CD4-positive, alpha-beta T cell (primary cell): ENCODE measurements around the gene RBM18. TPM values are rescaled to one million over a fixed set of nuclear protein-coding genes. Genes with fewer than 3 reads are reported as not detected.

Experiments
- ATAC-seq: fragments of 200-7000 bp; cut with Tn5 transposase; one replicate; pipeline ENCODE4 v1.10.0; 2022; ENCODE audit warnings: mild to moderate bottlenecking; ENCODE audit not compliant: poor library complexity
- CTCF ChIA-PET: fragments of 350-600 bp; sonication (Branson Sonifier 250); formaldehyde crosslinking; loops from one replicate; lab custom pipeline; 2021; ENCODE audit warnings: antibody characterized with exemption, inconsistent platforms; lab: Charles Lee
- POLR2A ChIA-PET: fragments of 350-600 bp; sonication (Branson Sonifier 250); formaldehyde crosslinking; loops from one replicate; lab custom pipeline; 2021; ENCODE audit warnings: antibody characterized with exemption, inconsistent platforms; lab: Charles Lee
- DNase-seq, 14 experiments: peaks; one replicate each; pipeline ENCODE4 v3.0.0-alpha.2; 2013 to 2020; ENCODE audit warnings: mixed read lengths in 2 of 14
- H3K27ac ChIP-seq, 2 donors: one replicate each; pipeline versions ENCODE4 v1.5.1 to v1.7.0; 2013; ENCODE audit warnings: low read length in 2 of 2, low read depth in 1 of 2, mild to moderate bottlenecking in 1 of 2
- H3K27me3 ChIP-seq, 2 experiments: 1 replicate in 1 of 2; 2 replicates in 1 of 2; pipeline versions ENCODE4 v1.6.1 to v1.7.0; 2013; ENCODE audit warnings: low read length in 2 of 2, control low read depth in 1 of 2, mild to moderate bottlenecking in 1 of 2, moderate library complexity in 1 of 2; ENCODE audit not compliant: insufficient read depth in 2 of 2, control insufficient read depth in 1 of 2
- H3K36me3 ChIP-seq: one replicate; pipeline ENCODE4 v1.6.1; 2013; ENCODE audit warnings: low read length, control low read depth; ENCODE audit not compliant: insufficient read depth
- H3K4me1 ChIP-seq: one replicate; pipeline ENCODE4 v1.6.1; 2013; ENCODE audit warnings: low read length, control low read depth; ENCODE audit not compliant: insufficient read depth
- H3K4me3 ChIP-seq: one replicate; pipeline ENCODE4 v1.5.1; 2013; ENCODE audit warnings: mild to moderate bottlenecking, low read length, moderate library complexity
- H3K9me3 ChIP-seq, 2 experiments: 1 replicate in 1 of 2; 2 replicates in 1 of 2; pipeline versions ENCODE4 v1.6.1 to v1.7.0; 2013; ENCODE audit warnings: low read length in 2 of 2, mild to moderate bottlenecking in 2 of 2, control low read depth in 1 of 2, moderate library complexity in 1 of 2; ENCODE audit not compliant: control insufficient read depth in 1 of 2, insufficient read depth in 1 of 2
- H3K27ac Mint-ChIP-seq: one replicate; pipeline ENCODE4 v1.8.0; 2020; ENCODE audit warnings: mixed read lengths
- H3K27me3 Mint-ChIP-seq: one replicate; pipeline ENCODE4 v1.8.0; 2021; ENCODE audit warnings: mixed read lengths
- H3K36me3 Mint-ChIP-seq: one replicate; pipeline ENCODE4 v1.8.0; 2021; ENCODE audit warnings: low read depth, mixed read lengths
- H3K4me1 Mint-ChIP-seq: one replicate; pipeline ENCODE4 v1.8.0; 2021; ENCODE audit warnings: low read depth, mixed read lengths
- H3K4me3 Mint-ChIP-seq: one replicate; pipeline ENCODE4 v1.8.0; 2020; ENCODE audit warnings: mild to moderate bottlenecking, mixed read lengths
- H3K9me3 Mint-ChIP-seq: one replicate; pipeline ENCODE4 v1.8.0; 2020; ENCODE audit warnings: mixed read lengths
- intact Hi-C, 2 experiments: fragments of 100-400 bp; cut with DNase I in 1 of 2; cut with micrococcal nuclease in 1 of 2; formaldehyde crosslinking; loops; one replicate each; pipeline versions ENCODE4 v1.15.1 to v1.9.0; 2023 to 2025; cut with DNase I, micrococcal nuclease
- total RNA-seq, 174 experiments: library from RNA in 2 of 174; stranded (reverse) in 2 of 174; gene quantifications; one replicate each; pipeline ENCODE4 v1.2.3 and lab custom pipeline; 2021 to 2026
- TF ChIP-seq, protein P1 (sequence below): fragments of 200-600 bp; IDR thresholded peaks from one replicate; pipeline ENCODE4 v1.8.0; 2022; ENCODE audit warnings: antibody characterized with exemption, mild to moderate bottlenecking

Gene RBM18
- total RNA-seq, 2 experiments from 2014 or later = 25.9 to 27.0 TPM

DNA sequence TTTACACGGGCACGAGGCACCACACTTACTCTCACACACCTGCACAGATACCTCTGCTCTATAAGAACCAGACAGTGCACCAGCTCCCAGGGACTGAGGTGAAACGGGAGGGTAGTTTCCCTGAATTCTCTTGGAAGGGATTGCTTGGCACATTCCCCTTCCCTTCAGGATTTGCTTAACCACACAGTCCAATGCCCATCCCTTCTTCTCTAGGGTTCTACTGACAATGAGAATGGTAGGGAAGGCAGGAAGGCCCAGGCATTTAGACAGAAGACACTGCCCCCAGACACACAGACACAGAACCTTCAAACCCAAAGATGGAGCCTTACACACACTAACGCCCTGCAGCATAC lies 35.2 kb downstream of the RBM18 start:
- Mint-ChIP-seq H3K36me3 (no peaks in the 10 kb centered on the region), H3K27ac (no peak overlapping the region), H3K4me1 (no peaks in the 10 kb centered on the region), H3K27me3 (peaks cover 33% of the 10 kb centered on the region), H3K4me3 (no peak overlapping the region), H3K9me3 (no peaks in the 10 kb centered on the region)
- DNase-seq = no peak
- ChIA-PET CTCF (no interaction called here), POLR2A (no interaction called here)
- Histone ChIP-seq H3K4me1 (peaks cover 4% of the 10 kb centered on the region), H3K9me3 (peaks cover 0 to 22% of the 10 kb centered on the region in 2 experiments), H3K4me3 (no peak overlapping the region), H3K27ac (no peak overlapping the region), H3K36me3 (no peaks in the 10 kb centered on the region), H3K27me3 (peaks cover 31 to 66% of the 10 kb centered on the region in 2 experiments)
- ATAC-seq = no peak
- TF ChIP-seq, protein P1, sequence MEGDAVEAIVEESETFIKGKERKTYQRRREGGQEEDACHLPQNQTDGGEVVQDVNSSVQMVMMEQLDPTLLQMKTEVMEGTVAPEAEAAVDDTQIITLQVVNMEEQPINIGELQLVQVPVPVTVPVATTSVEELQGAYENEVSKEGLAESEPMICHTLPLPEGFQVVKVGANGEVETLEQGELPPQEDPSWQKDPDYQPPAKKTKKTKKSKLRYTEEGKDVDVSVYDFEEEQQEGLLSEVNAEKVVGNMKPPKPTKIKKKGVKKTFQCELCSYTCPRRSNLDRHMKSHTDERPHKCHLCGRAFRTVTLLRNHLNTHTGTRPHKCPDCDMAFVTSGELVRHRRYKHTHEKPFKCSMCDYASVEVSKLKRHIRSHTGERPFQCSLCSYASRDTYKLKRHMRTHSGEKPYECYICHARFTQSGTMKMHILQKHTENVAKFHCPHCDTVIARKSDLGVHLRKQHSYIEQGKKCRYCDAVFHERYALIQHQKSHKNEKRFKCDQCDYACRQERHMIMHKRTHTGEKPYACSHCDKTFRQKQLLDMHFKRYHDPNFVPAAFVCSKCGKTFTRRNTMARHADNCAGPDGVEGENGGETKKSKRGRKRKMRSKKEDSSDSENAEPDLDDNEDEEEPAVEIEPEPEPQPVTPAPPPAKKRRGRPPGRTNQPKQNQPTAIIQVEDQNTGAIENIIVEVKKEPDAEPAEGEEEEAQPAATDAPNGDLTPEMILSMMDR = no peak
- intact Hi-C loops = no loop called here

DNA sequence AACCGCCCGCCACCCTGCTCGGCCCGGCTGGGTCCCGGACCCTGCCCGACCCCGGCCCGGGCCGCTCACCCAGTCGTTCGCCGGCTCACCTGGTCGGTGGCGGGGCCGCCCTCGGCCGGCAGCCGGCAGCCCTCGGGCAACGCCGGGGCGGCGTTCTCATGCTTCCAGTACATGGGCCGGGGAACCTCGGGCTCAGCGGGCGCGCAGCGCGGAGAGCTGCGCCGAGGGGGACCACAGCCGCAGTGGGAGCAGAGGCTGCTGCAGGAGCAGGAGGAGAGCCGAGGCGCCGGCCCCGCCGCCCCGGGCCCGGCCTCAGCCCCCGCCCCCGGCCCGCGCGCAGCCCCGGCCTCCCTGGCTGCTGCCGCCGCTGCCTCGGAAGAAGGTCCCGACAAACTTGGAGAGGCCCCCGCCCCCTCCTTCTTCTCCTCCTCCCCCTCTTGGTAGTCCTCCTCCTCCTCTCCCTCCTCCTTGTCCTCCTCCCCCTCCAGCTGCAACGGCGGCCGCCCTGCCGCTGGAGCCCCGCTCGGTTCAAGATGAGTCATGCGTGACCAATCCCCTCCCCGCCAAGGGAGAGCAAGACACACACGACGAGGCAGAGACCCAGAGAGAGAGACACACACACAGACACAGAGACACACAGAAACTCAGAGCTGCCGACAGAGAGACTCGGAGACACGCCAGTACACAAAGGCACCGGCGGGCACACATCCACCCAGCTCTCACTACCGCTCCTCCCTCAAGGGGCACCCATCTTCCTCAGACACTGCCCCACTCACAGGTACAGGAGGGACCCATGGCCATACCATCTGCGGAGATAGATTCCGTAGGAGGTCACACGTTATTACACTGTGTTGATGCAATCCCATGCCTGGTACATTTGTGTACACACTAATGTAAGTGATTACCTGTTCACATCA lies 35.8 kb downstream of the RBM18 start, which contains the start of gene LHX6:
TSS of gene LHX6 (minus strand) at position 390 of the 917 bp plus-strand sequence. CDS start at position 173, 217 bp downstream.
- ATAC-seq (no peak), DNase-seq (no peak)
- H3K4me1 Mint-ChIP-seq = no peaks in the 10 kb centered on the region
- H3K4me3 Mint-ChIP-seq = no peak within 1 kb of the TSS
- intact Hi-C loops = no loop called here
- H3K9me3 Mint-ChIP-seq = no peaks in the 10 kb centered on the region
- no peak within 1 kb of the TSS for H3K27ac Mint-ChIP-seq
- Histone ChIP-seq H3K36me3 (no peaks in the 10 kb centered on the region), H3K4me1 (peaks cover 4% of the 10 kb centered on the region), H3K27me3 (peaks cover 31 to 70% of the 10 kb centered on the region in 2 experiments), H3K4me3 (no peak within 1 kb of the TSS), H3K9me3 (peaks cover 0 to 22% of the 10 kb centered on the region in 2 experiments), H3K27ac (no peak within 1 kb of the TSS)
- ChIA-PET CTCF (no interaction called here), POLR2A (no interaction called here)
- peaks cover 40% of the 10 kb centered on the region for H3K27me3 Mint-ChIP-seq
- TF ChIP-seq, protein P1 = no peak
- no peaks in the 10 kb centered on the region for H3K36me3 Mint-ChIP-seq

DNA sequence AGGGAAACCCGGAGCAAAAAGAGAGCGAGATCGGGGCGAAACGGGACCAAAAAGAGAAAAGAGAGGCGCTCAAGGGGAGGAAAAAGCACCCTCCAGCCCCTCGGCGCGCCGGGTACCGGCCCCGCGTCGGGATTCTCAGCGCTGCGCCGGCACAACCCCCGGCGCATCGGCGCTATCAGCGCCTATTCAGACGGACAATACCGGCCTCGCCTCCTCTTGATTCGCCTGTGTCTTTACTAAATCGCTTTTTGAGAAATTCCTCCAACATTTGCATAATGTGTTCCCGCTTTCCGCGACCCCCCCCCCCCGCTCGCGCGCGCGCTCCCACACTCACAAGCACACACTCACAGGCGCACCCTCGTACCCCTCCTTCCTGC lies 36.5 kb downstream of the RBM18 start:
- ATAC-seq = no peak
- H3K27me3 Mint-ChIP-seq = peaks cover 46% of the 10 kb centered on the region

More for the DNA sequence above, 36.5 kb downstream of the RBM18 start:
- Histone ChIP-seq H3K36me3 (no peaks in the 10 kb centered on the region), H3K4me1 (peaks cover 4% of the 10 kb centered on the region), H3K9me3 (peaks cover 0 to 22% of the 10 kb centered on the region in 2 experiments), H3K27me3 (peaks cover 35 to 76% of the 10 kb centered on the region in 2 experiments), H3K4me3 (no peak overlapping the region), H3K27ac (no peak overlapping the region)
- CTCF ChIA-PET = no interaction called here
- POLR2A ChIA-PET = no interaction called here
- TF ChIP-seq, protein P1 = no peak
- Mint-ChIP-seq H3K9me3 (no peaks in the 10 kb centered on the region), H3K4me3 (no peak overlapping the region), H3K36me3 (no peaks in the 10 kb centered on the region), H3K27ac (no peak overlapping the region), H3K4me1 (no peaks in the 10 kb centered on the region)
- intact Hi-C loops = no loop called here
- DNase-seq = no peak
